Heart left ventricle (tissue), 16 donors: Measurements from ENCODE around the gene SLC5A6. TPM values are rescaled to one million over a fixed set of nuclear protein-coding genes. Genes with fewer than 3 reads are reported as not detected.
A peak's percentile ranks its signal among the peaks of the same experiment; 100 is the strongest.

Experiments
- ATAC-seq, 4 donors: fragments of 200-7000 bp; cut with Tn5 transposase; one replicate each; pipeline ENCODE4 v1.9.1; 2020 to 2022; ENCODE audit warnings: moderate library complexity in 4 of 4, mild to moderate bottlenecking in 3 of 4, moderate number of reproducible peaks in 1 of 4
- DNase-seq, 5 donors: peaks; one replicate each; pipeline ENCODE4 v3.0.0-alpha.2; 2020
- H3K27ac ChIP-seq, 12 donors: fragments of 200-600 bp; sonication (generic) in 4 of 12; one replicate each; pipeline versions ENCODE4 v1.5.0 to v1.8.0; 2016 to 2022; ENCODE audit warnings: mild to moderate bottlenecking in 2 of 12
- H3K27me3 ChIP-seq, 9 donors: fragments of 200-600 bp; sonication (generic) in 2 of 9; one replicate each; pipeline versions ENCODE4 v1.5.1 to v1.8.0; 2016 to 2022; ENCODE audit warnings: mild to moderate bottlenecking in 3 of 9
- H3K36me3 ChIP-seq, 9 donors: fragments of 200-600 bp; sonication (generic) in 2 of 9; one replicate each; pipeline versions ENCODE4 v1.5.0 to v1.8.0; 2018 to 2022; ENCODE audit warnings: mild to moderate bottlenecking in 2 of 9
- H3K4me1 ChIP-seq, 12 donors: fragments of 200-600 bp; sonication (generic) in 4 of 12; one replicate each; pipeline versions ENCODE4 v1.5.0 to v1.8.0; 2016 to 2022; ENCODE audit warnings: mild to moderate bottlenecking in 3 of 12
- H3K4me3 ChIP-seq, 12 donors: fragments of 200-600 bp; sonication (generic) in 4 of 12; one replicate each; pipeline versions ENCODE4 v1.5.0 to v1.8.0; 2017 to 2022; ENCODE audit warnings: mild to moderate bottlenecking in 9 of 12, moderate library complexity in 4 of 12
- H3K9me3 ChIP-seq, 12 donors: fragments of 200-600 bp; sonication (generic) in 4 of 12; one replicate each; pipeline versions ENCODE4 v1.5.0 to v1.8.0; 2016 to 2022; ENCODE audit warnings: mild to moderate bottlenecking in 1 of 12
- CTCF ChIP-seq, 12 donors: fragments of 200-600 bp; sonication (generic) in 4 of 12; IDR thresholded peaks; one replicate each; pipeline versions ENCODE4 v1.5.0 to v1.8.0; 2018 to 2022; ENCODE audit warnings: antibody characterized with exemption in 12 of 12, mild to moderate bottlenecking in 5 of 12
- POLR2A ChIP-seq, 2 donors: fragments of 450-650 bp; IDR thresholded peaks; one replicate each; pipeline ENCODE4 v1.6.1; 2017; ENCODE audit warnings: antibody characterized with exemption in 2 of 2, mild to moderate bottlenecking in 2 of 2, moderate library complexity in 2 of 2
- WGBS, 4 donors: extraction: QIAGEN DNeasy Blood & Tissue Kit in 2 of 4; methylation state at CpG; one replicate each; pipeline versions ENCODE4 v1.1.5 to v1.1.7; 2013 to 2018; 5-methylcytosine and 5-hydroxymethylcytosine counted together
- intact Hi-C, 10 donors: fragments of 100-400 bp; cut with DNase I; formaldehyde crosslinking; loops; one replicate each; pipeline versions ENCODE4 v1.11.1 to v1.14.2; 2022
- polyA plus RNA-seq, 2 donors: library from polyadenylated mRNA; stranded (reverse); fragments of 200-250 nt; gene quantifications; one replicate each; pipeline ENCODE4 v1.2.3, GENCODE V29; 2013
- total RNA-seq, 9 donors: library from RNA; depleted of rRNA in 2 of 9; stranded (reverse); fragments of >200 nt in 2 of 9; fragmentation: NEBNext Ultra II Directional in 3 of 9; extraction: Animal tissue kit (Norgen Biotek cat#: 25700) in 3 of 9; gene quantifications; one replicate each; pipeline versions ENCODE4 v1.1.0 to v1.2.4, GENCODE V29; 2016 to 2023
- donor health status: ischemic (EF 13 %, LVEDD 7.1; RV severe dilation, severe dysfunction).
- donor health status: healthy with polysubstance abuse.
- donor health status: DM: no; HTN: yes; CAD: no.
- donor health status: DM: no; HTN: no; CAD: no.
- donor health status: ischemic (EF 25% LVEDD 6.9; RV normal size, moderate dysfunction).
- donor health status: ischemic (EF 25% LVEDD 5.7; RV mildly dilated, moderate dysfunction).
- donor health status: healthy.
- donor health status: DM: yes; HTN: yes; CAD: no.
- donor health status: ischemic (EF 35%, LVEDD 5.7; RV mildly dilated, moderate dysfunction).
- donor health status: nonischemic (EF 11% LVEDD 7.7; RV severe dilation, severe dysfunction).
- donor health status: DM: yes; HTN: yes; CAD: no.
- donor health status: PGD.
- donor health status: ischemic (EF 29% LVEDD 5.4; RV normal size, mild dysfunction).
- donor health status: nonischemic (EF 23%, LVEDD 6.1; RV moderate dilation, normal function).

The SLC5A6 gene
- total and polyA plus RNA-seq, 11 donors = 6.3 to 37.7 (median 10.3) TPM

DNA sequence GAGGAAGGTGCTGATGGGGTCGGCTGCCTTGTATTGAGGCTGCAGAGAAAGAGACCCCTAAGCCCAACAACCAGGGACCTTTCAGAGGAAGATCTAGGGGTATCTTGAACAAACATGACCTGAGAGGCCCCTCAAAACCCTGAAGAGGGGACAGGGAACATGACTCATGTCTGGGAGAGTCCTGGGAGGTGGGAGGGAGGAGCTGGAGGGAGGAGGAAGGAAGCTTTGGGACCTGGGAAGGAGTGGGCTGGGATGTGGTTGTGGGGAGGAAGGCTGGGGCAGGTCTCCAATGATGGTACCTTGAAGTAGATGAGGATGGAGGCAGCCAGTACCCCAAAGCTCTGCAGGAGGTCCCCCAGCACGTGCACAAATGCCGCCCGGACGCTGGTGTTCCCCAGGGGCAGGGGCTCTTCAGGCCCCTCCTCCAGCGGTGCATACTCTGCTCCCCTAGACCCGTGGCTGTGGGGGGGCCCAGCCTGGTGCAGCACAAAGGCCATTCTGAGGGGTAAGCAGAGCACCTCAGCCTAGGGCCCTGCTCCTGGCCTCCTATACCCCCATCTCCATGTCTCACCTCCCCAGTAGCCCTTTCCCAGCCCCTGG, 44.9 kb upstream of the SLC5A6 start:
- DNase-seq = no peak
- H3K4me3 ChIP-seq = no peak overlapping the region
- ATAC-seq = no peak
- H3K27ac ChIP-seq = no peak overlapping the region
- no peak for TF ChIP-seq CTCF (IDR thresholded peaks at IDR 0.05)
- intact Hi-C loops = no loop called here
- H3K9me3 ChIP-seq = no peaks in the 10 kb centered on the region
- no peaks in the 10 kb centered on the region for H3K36me3 ChIP-seq
- H3K4me1 ChIP-seq = peaks cover 0 to 9% (median 0%) of the 10 kb centered on the region in 12 donors
- 59 to 80% (median 72%) methylated on average over 4 to 7 of the region's 7 CpGs for WGBS, 4 donors
- H3K27me3 ChIP-seq = peaks cover 7 to 74% (median 15%) of the 10 kb centered on the region in 9 donors

GRCh38 chr2:27255660-27256059, 43.6 kb upstream of the SLC5A6 start:
- Histone ChIP-seq H3K9me3 (no peaks in the 10 kb centered on the region), H3K27me3 (peaks cover 0 to 71% (median 6%) of the 10 kb centered on the region in 9 donors), H3K27ac (no peak overlapping the region), H3K4me3 (no peak overlapping the region), H3K36me3 (no peaks in the 10 kb centered on the region), H3K4me1 (peaks cover 0 to 4% (median 0%) of the 10 kb centered on the region in 12 donors)
- DNase-seq = no peak
- WGBS, 4 donors = 18 to 37% (median 23%) methylated on average over 1 of the region's 1 CpG
- intact Hi-C loops = no loop called here
- no peak for ATAC-seq
- TF ChIP-seq CTCF (IDR thresholded peaks at IDR 0.05) = no peak
- no peak for TF ChIP-seq POLR2A (IDR thresholded peaks at IDR 0.05)

- 12 to 27% (median 19%) methylated on average over 13 of the region's 13 CpGs for WGBS, 4 donors
- no peaks in the 10 kb centered on the region for H3K9me3 ChIP-seq
- peak in 3 of 4 donors; percentile 20 to 43 (median 37) for ATAC-seq
- no peak overlapping the region for H3K27ac ChIP-seq
- TF ChIP-seq POLR2A (IDR thresholded peaks at IDR 0.05) (no peak), CTCF (IDR thresholded peaks at IDR 0.05) (no peak)
- peaks cover 0 to 8% (median 1%) of the 10 kb centered on the region in 12 donors for H3K4me1 ChIP-seq
- H3K27me3 ChIP-seq = peaks cover 0 to 71% (median 5%) of the 10 kb centered on the region in 9 donors
- DNase-seq = no peak
- intact Hi-C loops = no loop called here
- no peak overlapping the region for H3K4me3 ChIP-seq
- H3K36me3 ChIP-seq = no peaks in the 10 kb centered on the region
Measured at GRCh38 chr2:27255187-27255586, 43.1 kb upstream of the SLC5A6 start.

DNA sequence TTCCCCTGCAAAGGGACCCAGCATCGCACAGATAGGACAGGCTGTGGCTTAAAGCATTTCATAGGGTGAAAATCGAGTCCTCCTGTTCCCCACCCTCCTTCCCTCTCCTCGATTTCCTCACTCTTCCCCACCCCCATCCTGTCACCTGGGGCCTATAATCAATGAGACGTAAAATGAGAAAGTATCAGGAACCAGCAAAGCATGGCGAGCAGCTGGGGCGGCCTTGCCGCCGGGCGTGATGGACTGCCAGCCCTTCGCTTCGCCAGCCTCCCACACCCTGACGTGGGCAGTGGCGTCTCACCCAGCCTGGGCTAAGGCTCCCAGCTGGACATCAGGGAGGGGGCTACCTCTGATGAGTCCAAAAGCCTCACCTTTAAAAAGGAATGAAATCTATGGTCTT, 39.7 kb upstream of the SLC5A6 start:
- no peak for DNase-seq
- H3K36me3 ChIP-seq = no peaks in the 10 kb centered on the region
- no peaks in the 10 kb centered on the region for H3K9me3 ChIP-seq
- intact Hi-C loops = loop anchor here in 6 of 10 donors (2.0 to 5.0 kb wide), 3 partner anchors 27 to 51 kb away; no protein-coding TSS in a partner anchor
- peaks cover 0 to 11% (median 2%) of the 10 kb centered on the region in 12 donors for H3K4me1 ChIP-seq
- H3K27ac ChIP-seq = no peak overlapping the region
- ATAC-seq = no peak
- 73 to 82% (median 81%) methylated on average over 13 of the region's 13 CpGs for WGBS, 4 donors
- TF ChIP-seq CTCF (IDR thresholded peaks at IDR 0.05) = no peak
- TF ChIP-seq POLR2A (IDR thresholded peaks at IDR 0.05) = no peak
- no peak overlapping the region for H3K4me3 ChIP-seq
- H3K27me3 ChIP-seq = peaks cover 0 to 45% (median 2%) of the 10 kb centered on the region in 9 donors
